WERI-Rb-1 (cell line): Measurements from ENCODE around the gene UPK3A.
"Not testable (repeated sequence)": the region's sequence is repeated elsewhere in the genome, so short reads cannot be mapped to it uniquely, and the experiment has no call there.

Source experiments
- DNase-seq: peaks from one replicate; pipeline ENCODE4 v3.0.0-alpha.2; 2020
- H3K27ac ChIP-seq: fragments of 250-450 bp; sonication (Bioruptor Pico); 2 replicates; pipeline ENCODE4 v1.5.1; 2020; ENCODE audit warnings: mild to moderate bottlenecking, moderate library complexity
- H3K27me3 ChIP-seq: fragments of 250-450 bp; sonication (Bioruptor Pico); 2 replicates; pipeline ENCODE4 v1.5.1; 2021; ENCODE audit warnings: mild to moderate bottlenecking, low read depth, moderate library complexity; ENCODE audit not compliant: insufficient read depth, severe bottlenecking
- H3K36me3 ChIP-seq: fragments of 250-450 bp; sonication (Bioruptor Pico); 2 replicates; pipeline ENCODE4 v1.5.1; 2020; ENCODE audit warnings: mild to moderate bottlenecking, moderate library complexity
- H3K4me3 ChIP-seq: 2 replicates; pipeline ENCODE4 v1.5.1; 2011; ENCODE audit warnings: low read depth, mild to moderate bottlenecking, control low read depth, low read length
- H3K9me3 ChIP-seq: fragments of 250-450 bp; sonication (Bioruptor Pico); 2 replicates; pipeline ENCODE4 v1.5.1; 2021; ENCODE audit warnings: mild to moderate bottlenecking, moderate library complexity; ENCODE audit not compliant: severe bottlenecking
- CTCF ChIP-seq: IDR thresholded peaks from 2 replicates; pipeline ENCODE4 v1.5.1; 2011; ENCODE audit warnings: low read depth, mild to moderate bottlenecking, control low read depth, inconsistent platforms, low read length

The UPK3A gene

GRCh38 chr22:45273452-45274075 lies 11.2 kb upstream of the UPK3A start:
- Histone ChIP-seq H3K27me3 (no peaks in the 10 kb centered on the region), H3K4me3 (no peak overlapping the region), H3K9me3 (no peaks in the 10 kb centered on the region), H3K36me3 (no peaks in the 10 kb centered on the region), H3K27ac (no peak overlapping the region)
- TF ChIP-seq CTCF: no peak
- DNase-seq: no peak

- Histone ChIP-seq H3K27me3 (no peaks in the 10 kb centered on the region), H3K27ac (no peak overlapping the region), H3K4me3 (no peak overlapping the region), H3K9me3 (no peaks in the 10 kb centered on the region), H3K36me3 (no peaks in the 10 kb centered on the region)
- no peak for TF ChIP-seq CTCF
- no peak for DNase-seq
These were observed 8.1 kb upstream of the UPK3A start for GRCh38 chr22:45276507-45277105.

- H3K9me3 ChIP-seq, H3K36me3 ChIP-seq, H3K27ac ChIP-seq, H3K4me3 ChIP-seq, H3K27me3 ChIP-seq, DNase-seq: not testable (repeated sequence)
These were observed 7.0 kb upstream of the UPK3A start for GRCh38 chr22:45277720-45278119.

GRCh38 chr22:45278125-45278524 lies 6.6 kb upstream of the UPK3A start:
- H3K27ac ChIP-seq: no peak overlapping the region
- no peaks in the 10 kb centered on the region for H3K36me3 ChIP-seq
- no peak for DNase-seq
- no peaks in the 10 kb centered on the region for H3K27me3 ChIP-seq
- no peak for TF ChIP-seq CTCF
- no peaks in the 10 kb centered on the region for H3K9me3 ChIP-seq
- H3K4me3 ChIP-seq: no peak overlapping the region

GRCh38 chr22:45280587-45280980 lies 4.2 kb upstream of the UPK3A start:
- H3K9me3 ChIP-seq: no peaks in the 10 kb centered on the region
- no peaks in the 10 kb centered on the region for H3K27me3 ChIP-seq
- no peak for DNase-seq
- no peaks in the 10 kb centered on the region for H3K36me3 ChIP-seq
- TF ChIP-seq CTCF: no peak
- no peak overlapping the region for H3K27ac ChIP-seq
- H3K4me3 ChIP-seq: no peak overlapping the region

GRCh38 chr22:45281010-45281409 lies 3.7 kb upstream of the UPK3A start:
- Histone ChIP-seq H3K9me3 (no peaks in the 10 kb centered on the region), H3K27ac (no peak overlapping the region), H3K4me3 (no peak overlapping the region), H3K36me3 (no peaks in the 10 kb centered on the region), H3K27me3 (no peaks in the 10 kb centered on the region)
- no peak for DNase-seq
- no peak for TF ChIP-seq CTCF
